ENCODE results near the gene C1orf94. TPM values are rescaled to one million over a fixed set of nuclear protein-coding genes. Genes with fewer than 3 reads are reported as not detected.

The C1orf94 gene
- polyA plus RNA-seq, 1 donor (not counting 4 experiments of a cell fraction or from before 2014, with no cell fraction given), result 0.05 TPM

- Histone ChIP-seq H3K4me2 (ENCODE audit: control insufficient read depth, extremely low read depth, insufficient read depth, low read depth, low read length) (peak overlapping the region; percentile 25), H3K9me1 (ENCODE audit: control insufficient read depth, extremely low read depth, insufficient read depth, low read length) (no peaks in the 10 kb centered on the region), H3K27me3 (ENCODE audit: control insufficient read depth, extremely low read depth, insufficient read depth, low read length) (no peaks in the 10 kb centered on the region), H3K9me3 (ENCODE audit: control insufficient read depth, low read depth, low read length) (no peaks in the 10 kb centered on the region), H3K9ac (ENCODE audit: control insufficient read depth, extremely low read depth, insufficient read depth, low read length) (no peak overlapping the region), H2AFZ (ENCODE audit: control insufficient read depth, low read length) (no peak overlapping the region), H3K4me1 (ENCODE audit: control insufficient read depth, extremely low read depth, insufficient read depth, low read length) (peaks cover 21% of the 10 kb centered on the region), H3K36me3 (ENCODE audit: control insufficient read depth in 2 of 2, extremely low read depth in 1 of 2, insufficient read depth in 2 of 2, low read length in 2 of 2) (no peaks in the 10 kb centered on the region), H3K79me2 (ENCODE audit: control insufficient read depth, insufficient read depth, low read length) (no peaks in the 10 kb centered on the region), H3K27ac (ENCODE audit: control insufficient read depth, insufficient read depth, low read length) (peak overlapping the region; percentile 25), H4K20me1 (ENCODE audit: control insufficient read depth, extremely low read depth, insufficient read depth, low read length) (no peaks in the 10 kb centered on the region), H3K4me3 (ENCODE audit: control insufficient read depth in 2 of 3, extremely low read depth in 1 of 3, insufficient read depth in 2 of 3, low read depth in 1 of 3, low read length in 3 of 3) (no peak overlapping the region)
- peak; percentile 98 for DNase-seq (ENCODE audit: low read depth, low spot score)
- FAIRE-seq, result peak; percentile 99
- no peak for TF ChIP-seq EZH2 (IDR thresholded peaks at IDR 0.05; ENCODE audit: low read length)
- TF ChIP-seq CTCF (optimal IDR thresholded peaks at IDR 0.05 in 1 of 3, IDR thresholded peaks at IDR 0.05 in 1 of 3, conservative IDR thresholded peaks at IDR 0.05 in 1 of 3; ENCODE audit: extremely low read depth in 1 of 3, insufficient read depth in 2 of 3, low read length in 3 of 3), result no peak
- dilution Hi-C loops (cut with MboI; ENCODE audit: extremely low pct_ligation_motif_present, low sequenced_read_pairs), result no loop called here
Measured at GRCh38 chr1:34199927-34200326, 23.2 kb downstream of the C1orf94 start.

DNA sequence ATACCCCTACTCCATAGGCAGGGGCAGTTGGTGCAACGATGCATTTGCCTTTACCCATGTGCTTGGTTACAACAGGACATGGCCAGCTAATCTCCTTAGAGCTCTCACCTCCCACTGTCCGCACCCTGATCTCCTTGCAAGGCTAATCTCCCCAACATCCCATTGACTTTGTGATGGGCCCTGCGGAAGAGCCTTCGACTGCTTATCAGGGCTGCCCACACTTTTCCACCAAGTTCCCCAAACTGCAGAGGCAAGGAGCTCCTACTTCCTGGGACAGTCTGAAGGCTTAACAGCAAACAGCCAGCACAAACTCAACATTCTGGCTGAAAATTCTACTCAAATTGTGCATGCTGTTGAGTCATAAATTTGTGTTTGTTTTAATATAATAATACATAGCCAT lies 36.0 kb downstream of the C1orf94 start:
- H3K27me3 ChIP-seq (ENCODE audit: control insufficient read depth, extremely low read depth, insufficient read depth, low read length), result no peaks in the 10 kb centered on the region
- dilution Hi-C loops (cut with MboI; ENCODE audit: extremely low pct_ligation_motif_present, low sequenced_read_pairs), result no loop called here
- H3K79me2 ChIP-seq (ENCODE audit: control insufficient read depth, insufficient read depth, low read length), result no peaks in the 10 kb centered on the region
- no peaks in the 10 kb centered on the region for H4K20me1 ChIP-seq (ENCODE audit: control insufficient read depth, extremely low read depth, insufficient read depth, low read length)
- no peak for TF ChIP-seq CTCF (optimal IDR thresholded peaks at IDR 0.05 in 1 of 3, IDR thresholded peaks at IDR 0.05 in 1 of 3, conservative IDR thresholded peaks at IDR 0.05 in 1 of 3; ENCODE audit: extremely low read depth in 1 of 3, insufficient read depth in 2 of 3, low read length in 3 of 3)
- no peak for TF ChIP-seq EZH2 (IDR thresholded peaks at IDR 0.05; ENCODE audit: low read length)
- H3K9me1 ChIP-seq (ENCODE audit: control insufficient read depth, extremely low read depth, insufficient read depth, low read length), result no peaks in the 10 kb centered on the region
- H3K9ac ChIP-seq (ENCODE audit: control insufficient read depth, extremely low read depth, insufficient read depth, low read length), result no peak overlapping the region
- H3K27ac ChIP-seq (ENCODE audit: control insufficient read depth, insufficient read depth, low read length), result no peak overlapping the region
- H2AFZ ChIP-seq (ENCODE audit: control insufficient read depth, low read length), result no peak overlapping the region
- no peak for FAIRE-seq
- H3K9me3 ChIP-seq (ENCODE audit: control insufficient read depth, low read depth, low read length), result no peaks in the 10 kb centered on the region
- DNase-seq (ENCODE audit: low read depth, low spot score), result no peak
- no peaks in the 10 kb centered on the region for H3K36me3 ChIP-seq (ENCODE audit: control insufficient read depth in 2 of 2, extremely low read depth in 1 of 2, insufficient read depth in 2 of 2, low read length in 2 of 2)
- no peaks in the 10 kb centered on the region for H3K4me1 ChIP-seq (ENCODE audit: control insufficient read depth, extremely low read depth, insufficient read depth, low read length)
- H3K4me2 ChIP-seq (ENCODE audit: control insufficient read depth, extremely low read depth, insufficient read depth, low read depth, low read length), result no peak overlapping the region
- no peak overlapping the region for H3K4me3 ChIP-seq (ENCODE audit: control insufficient read depth in 2 of 3, extremely low read depth in 1 of 3, insufficient read depth in 2 of 3, low read depth in 1 of 3, low read length in 3 of 3)

Data from keratinocyte (primary cell).